GM18502 (cell line): Measurements from ENCODE around the gene NIPSNAP3A.
A peak's percentile ranks its signal among the peaks of the same experiment; 100 is the strongest.

Experiments
- ATAC-seq: cut with Tn5 transposase; IDR thresholded peaks from one replicate; pipeline ENCODE4 v1.9.1; 2021; ENCODE audit warnings: mild to moderate bottlenecking; ENCODE audit not compliant: unreplicated experiment, poor library complexity

NIPSNAP3A gene

DNA sequence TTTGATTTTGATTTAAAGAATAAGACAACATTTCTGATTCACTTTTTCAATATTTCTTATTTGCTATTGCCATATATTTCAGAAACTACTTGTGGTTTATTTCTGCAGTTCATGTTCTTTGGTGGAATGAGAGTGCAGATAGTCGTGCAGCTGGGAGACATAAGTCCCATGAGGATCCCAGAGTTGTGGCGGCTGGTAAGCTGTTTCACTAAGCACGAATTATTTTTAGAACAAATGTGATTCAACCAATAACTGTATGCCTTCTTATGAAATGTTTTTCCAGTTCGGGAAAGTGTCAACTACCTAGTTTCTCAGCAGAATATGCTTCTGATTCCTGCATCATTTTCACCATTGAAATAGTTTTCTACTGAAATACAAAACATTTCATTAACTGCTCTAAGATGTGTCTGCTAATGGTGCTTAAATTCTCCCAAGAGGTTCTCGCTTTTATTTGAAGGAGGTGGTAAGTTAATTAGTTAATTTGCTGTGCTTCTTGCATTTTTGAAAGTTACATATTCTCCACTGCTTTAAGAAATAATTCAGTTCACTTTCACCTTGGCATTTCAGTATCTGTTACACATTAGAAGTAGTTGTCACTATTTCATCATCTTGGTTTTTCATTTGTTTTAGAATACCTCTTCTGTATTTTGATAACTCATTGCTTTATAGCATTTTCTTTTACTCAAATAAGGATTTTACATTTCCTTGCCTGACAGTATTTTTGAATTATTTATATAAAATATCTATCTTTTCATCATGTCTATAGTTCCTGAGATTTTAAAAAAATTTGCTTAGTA is 25.4 kb downstream of the NIPSNAP3A start:
- ATAC-seq = peak; percentile 26

DNA sequence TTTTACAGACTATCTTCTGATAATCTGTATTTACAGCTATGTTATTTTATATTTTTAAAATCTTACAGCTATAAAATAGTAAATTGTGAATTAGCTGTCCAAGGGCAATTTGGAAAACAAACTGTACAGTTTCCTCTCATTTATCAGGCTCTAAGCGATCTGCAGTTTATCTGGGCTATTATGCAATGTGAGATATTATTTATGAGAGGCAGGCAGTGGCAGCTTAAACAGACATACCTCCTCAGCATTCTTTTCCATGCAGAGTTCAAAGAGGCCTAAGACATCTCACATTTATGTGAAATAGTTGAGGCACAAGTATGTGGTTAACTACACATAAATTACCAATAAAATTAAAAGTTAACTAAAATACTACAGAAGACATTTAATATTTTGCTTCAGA is 26.6 kb downstream of the NIPSNAP3A start:
- no peak for ATAC-seq

DNA sequence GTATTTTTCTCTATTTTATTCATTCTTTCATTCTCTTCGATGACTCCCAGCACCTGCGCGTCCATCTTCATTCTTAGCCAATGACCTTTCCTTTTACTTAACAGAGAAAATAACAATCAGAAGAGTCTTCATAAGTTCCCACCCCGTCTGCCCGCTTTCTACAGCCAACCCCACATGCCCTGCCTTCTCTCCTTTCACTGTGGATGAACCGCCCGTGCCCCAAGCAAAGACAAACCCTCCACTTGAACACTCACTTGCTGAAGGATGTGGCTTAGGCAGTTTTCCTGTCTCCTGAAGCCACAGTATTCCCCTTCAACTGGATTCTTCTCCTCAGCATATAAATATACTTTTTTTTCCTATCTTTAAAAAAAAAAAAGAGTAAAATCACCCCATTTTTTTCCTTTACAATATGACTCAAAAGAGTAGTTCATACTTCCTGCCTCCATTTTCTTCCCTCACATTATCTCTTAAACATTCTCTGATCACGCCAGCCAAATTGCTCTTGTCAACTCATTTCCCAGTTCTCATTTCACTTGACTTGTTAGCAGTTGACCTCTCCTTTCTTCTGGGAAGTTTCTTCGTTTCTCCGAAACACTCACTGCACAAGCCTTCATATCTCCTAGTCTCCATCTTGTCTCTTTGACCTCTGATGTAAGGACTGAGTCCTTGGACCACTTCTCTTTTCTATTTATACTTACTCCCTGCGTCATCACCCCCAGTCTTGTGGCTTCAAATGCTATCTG is 27.5 kb downstream of the NIPSNAP3A start:
- ATAC-seq = peak; percentile 94

DNA sequence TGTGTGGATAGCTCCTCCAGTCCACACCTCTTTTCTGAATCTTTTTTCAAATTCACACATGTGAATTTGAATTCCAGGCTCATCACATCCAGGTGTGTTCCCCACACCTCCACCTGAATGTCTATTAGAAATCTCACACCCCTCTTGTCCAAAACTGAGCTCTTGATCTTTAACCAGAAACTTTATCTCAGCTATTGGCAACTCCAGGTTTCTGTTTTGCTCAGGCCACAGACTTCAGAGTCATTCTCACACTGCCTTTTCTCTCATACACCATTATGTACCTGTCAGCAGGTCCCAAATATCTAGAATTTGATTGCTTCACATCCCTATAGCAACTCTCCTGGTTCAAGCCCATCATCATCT is 28.1 kb downstream of the NIPSNAP3A start:
- peak; percentile 80 for ATAC-seq

DNA sequence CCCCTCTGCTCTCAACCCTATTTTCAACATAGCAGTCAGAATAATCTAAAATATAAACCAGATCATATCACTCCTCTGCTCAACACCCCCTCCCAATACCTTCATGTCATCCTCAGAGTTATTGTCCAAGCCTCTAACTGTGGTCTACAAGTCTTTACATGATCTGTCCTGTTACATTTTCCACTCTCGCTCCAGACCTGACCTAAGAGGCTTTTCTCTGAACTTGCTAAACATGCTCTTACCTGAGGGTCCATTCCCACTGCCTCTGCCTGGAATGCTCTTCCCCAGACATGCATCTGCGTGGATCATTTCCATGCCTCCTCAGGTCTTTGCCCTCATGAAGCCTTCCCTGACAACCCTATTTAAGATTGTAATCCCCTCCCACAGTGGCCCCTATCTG is 28.5 kb downstream of the NIPSNAP3A start:
- ATAC-seq = peak; percentile 4

DNA sequence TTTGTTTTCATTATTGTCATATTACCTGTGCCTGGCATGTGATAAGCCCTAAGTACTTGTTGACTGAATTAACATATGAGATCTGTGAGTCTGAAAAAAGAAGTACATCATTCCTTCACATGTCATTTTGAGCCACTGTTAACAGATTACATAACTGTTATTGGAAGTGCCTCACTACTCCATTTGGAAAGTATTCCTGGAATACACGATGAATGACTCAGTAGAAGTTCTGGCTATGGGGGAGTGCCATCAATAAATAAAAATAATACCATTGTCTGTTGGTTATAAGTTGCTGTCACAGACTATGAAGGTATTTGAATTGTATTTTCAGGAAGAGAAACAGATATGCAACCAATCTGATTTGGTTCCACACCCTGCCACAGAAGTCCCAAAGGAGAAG is 29.3 kb downstream of the NIPSNAP3A start:
- ATAC-seq = no peak

DNA sequence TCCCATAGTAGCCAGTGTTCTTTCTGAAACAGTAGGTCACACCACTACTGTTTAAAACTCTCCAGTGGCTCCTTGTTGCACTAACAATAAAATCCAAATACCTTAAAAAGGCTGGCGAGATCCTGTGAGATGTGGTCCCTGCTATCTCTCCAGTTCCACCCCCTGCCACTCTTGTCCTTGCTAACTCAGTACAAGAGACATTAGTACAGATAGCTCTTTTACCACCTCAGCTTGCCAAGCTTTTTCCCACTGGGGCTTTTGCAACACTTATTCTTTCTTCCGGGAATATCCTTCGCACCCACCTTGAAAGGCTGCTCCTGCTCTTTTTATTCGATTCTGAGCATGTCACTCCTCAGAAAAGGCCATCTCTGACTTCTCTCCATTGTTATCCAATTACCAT is 31.3 kb downstream of the NIPSNAP3A start:
- no peak for ATAC-seq

DNA sequence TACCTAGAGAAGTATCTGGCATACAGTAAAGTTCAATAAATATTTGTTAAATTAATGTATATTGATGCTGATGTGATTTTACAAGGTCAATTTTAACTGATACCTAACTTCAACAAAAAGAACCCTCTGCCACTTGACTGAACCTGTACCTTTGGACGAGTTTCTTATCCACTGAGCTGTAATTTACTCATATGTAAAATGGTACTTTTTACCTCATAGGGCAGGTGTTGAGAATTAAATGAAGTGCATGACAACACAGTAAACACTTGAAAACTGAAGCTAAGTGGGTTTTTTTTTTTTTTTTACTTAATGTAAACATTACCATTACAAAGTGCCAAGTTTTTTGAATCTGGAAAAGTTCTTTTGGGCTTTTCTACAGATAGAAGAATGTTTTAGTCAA is 31.9 kb downstream of the NIPSNAP3A start:
- no peak for ATAC-seq

DNA sequence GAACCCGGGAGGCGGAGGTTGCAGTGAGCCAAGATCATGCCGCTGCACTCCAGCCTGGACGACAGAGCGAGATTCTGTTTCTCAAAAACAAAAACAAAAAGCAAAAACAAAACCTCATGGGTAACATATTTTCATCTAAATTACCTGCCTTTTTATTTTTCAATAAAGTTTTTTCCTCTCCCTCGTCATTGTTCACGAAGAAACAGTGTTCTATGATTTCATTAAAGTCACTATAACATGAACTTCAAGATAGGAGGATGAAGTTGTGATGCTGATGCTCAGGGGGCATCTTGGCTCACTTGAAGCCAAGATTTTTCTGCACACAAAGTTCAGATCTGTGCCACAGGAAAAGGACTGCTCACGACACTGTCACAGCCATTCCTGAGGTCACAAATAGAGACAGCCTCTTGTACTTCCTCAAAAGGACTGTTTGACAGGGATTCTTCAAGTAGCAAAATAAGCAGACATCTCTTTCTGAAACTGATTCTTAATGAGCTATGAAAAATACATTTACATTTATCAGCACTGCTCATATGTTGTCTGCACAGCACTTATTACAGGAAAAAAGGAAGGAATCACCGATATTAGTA is 32.6 kb downstream of the NIPSNAP3A start:
- ATAC-seq = no peak

DNA sequence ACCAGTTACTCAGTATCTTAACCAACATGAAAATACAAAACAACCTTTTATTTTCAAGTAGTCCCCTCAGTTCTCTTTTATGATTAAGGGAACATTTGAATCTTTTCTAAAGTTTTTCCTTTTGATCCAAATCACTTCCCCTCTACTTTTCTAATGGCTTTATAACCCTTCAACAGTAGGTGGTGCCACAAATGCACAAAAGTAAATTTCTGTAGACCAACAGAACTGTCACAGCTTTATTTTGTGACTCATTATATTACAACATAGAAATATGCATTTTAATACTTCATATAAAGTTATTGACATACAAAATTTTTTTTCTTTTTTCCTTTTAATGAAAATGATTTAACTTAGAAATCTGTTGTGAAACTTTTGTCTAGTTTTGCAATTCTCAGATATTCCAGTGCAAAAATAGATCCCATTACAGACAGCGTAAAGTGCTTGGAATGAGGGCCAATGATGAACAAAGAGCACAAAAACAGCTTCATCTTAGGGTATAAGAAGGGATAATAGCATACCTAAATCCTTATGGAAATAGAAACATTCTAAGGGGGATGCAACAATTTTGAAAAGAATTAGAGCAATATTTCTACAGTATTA is 33.4 kb downstream of the NIPSNAP3A start:
- peak; percentile 58 for ATAC-seq

DNA sequence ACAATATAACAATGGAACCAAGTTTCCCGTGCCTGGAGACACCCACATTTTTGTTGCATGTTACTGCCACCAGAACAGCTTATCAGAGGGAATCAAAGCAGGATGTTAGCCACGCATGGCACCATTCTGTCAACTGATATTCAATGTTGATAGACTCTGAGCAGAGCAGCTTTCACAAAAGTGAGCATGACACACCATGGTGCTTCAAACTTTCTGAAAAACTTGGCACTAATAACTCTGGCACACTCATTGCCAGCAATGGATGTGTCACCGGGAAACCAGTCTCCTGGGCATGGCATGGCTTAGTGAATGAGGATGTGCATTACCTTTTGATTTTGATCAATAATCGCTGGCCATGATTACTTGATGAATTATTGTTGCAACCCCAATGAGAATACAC is 36.1 kb downstream of the NIPSNAP3A start:
- no peak for ATAC-seq

DNA sequence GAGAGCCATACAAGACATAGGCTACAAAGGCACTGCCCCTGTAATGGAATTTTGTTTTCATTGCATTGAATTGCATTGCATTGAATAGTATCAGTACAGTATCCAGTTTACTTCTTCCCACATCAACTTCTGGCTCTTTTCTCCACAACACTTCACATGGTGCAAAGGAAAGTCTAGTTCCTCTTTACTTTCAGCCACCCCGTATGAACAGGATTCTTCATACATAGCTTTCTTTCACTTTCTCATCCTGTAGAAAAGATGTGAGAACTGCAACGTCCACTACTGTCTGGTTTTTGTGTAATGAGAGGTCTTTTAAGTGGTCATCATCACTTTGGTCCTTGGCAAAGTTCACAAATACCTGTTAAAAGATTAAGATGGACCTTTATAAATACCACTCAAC is 36.6 kb downstream of the NIPSNAP3A start:
- ATAC-seq = peak; percentile 83

DNA sequence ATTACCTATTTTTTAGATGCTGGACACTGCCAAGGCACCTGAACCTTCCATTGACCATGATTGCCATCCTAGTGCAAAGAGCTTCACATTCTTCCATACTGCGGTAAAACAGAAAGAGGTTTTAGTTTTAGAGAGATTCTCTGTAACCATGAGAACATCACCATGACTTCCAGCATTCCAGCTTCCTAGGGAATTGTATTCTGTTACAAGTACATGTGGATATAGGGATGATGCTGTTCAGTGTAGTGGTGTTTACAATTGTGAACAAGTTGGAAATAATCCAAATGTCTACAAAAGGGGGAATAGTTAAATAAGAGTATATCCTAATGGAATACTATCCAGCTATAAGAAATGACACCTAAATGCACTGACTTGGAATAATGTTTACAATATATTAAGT is 38.8 kb downstream of the NIPSNAP3A start:
- no peak for ATAC-seq

DNA sequence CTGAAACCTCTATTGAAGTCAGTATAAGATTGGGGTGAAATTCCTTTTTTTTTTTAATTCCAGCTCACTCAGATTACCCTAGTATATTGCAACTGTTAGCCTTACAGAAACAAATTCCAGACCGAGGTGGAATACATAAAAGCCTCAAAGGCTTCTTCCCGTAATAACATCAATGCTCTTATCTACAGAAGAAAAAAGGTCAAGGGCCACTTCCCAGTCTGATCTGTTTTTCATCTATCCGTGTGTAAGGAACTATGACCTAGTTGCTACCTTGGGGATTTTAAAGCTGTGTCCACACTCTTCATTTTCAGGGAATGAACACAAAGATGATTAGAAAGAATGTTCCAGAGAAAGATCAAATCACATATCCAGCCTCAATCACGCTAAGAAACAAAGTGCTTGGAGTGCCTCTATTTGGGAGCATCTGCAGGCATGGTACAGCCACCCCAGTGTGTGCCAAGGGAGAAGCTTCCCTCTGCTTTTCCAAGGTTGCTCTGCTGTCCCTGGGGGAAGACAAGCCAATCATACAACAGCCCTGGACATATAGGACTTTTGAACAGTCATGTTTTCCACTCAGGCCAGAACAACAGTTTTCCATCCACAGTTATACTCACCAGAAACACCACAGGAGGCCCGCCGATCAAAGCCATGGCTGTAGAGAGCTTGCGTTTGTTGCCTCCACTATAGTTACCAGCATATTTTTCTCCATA is 40.0 kb downstream of the NIPSNAP3A start:
- ATAC-seq = no peak

DNA sequence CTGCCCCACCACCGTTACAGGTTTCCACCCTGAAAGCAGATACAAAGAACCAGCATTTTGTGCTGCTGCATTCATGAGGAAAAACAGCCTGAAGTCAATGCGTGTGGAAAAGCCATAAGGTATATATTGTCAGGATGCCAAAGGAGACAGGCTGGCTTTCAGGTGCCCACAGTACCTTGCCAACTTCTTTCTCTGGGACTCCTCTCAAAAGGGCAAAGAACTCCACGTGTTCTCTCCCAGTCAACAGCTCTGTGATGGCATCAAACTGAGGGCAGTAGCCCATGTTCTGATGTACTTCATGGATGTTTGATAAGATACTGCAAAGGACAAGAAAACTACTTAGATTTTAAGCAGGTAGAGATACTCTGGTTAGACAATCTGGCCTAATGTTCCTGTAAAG is 40.8 kb downstream of the NIPSNAP3A start:
- no peak for ATAC-seq

DNA sequence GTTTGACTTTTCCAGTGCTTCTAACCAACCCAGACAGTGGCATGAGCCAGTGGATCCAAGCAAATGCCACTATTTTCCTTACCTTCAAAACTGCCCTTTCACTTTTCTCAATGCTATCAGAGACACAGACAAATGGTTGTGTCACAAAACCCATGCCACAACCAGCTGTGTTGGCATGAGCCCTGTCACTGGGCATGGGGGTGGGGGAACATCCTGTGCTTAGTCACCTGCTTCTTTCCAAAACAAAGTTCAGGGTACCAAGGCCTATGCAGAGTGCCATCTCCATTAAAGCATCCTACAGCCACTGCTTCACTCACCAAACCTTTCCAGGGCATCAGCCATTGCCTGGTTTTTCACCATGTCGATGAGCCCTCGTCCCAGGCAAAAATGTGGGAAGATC is 46.6 kb downstream of the NIPSNAP3A start:
- ATAC-seq = no peak

DNA sequence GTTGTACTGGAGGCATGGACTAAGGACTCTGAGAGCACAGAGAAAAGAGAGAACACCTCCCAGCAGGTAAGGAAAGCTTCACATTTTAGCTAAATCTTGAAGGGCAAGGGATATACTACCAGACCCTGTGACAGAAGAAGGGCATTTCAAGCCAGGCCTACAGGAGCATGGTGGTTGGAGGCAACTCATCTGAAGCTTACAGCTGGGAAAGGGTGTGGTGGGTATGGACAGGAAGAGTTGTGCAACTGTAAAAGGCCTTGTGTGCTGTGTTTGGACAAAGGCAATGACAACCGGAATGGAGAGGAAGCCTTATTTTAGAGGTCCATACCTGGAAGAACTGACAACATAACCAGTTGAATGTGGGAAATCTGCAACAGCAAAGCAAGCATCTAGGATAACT is 47.6 kb downstream of the NIPSNAP3A start:
- ATAC-seq = no peak

DNA sequence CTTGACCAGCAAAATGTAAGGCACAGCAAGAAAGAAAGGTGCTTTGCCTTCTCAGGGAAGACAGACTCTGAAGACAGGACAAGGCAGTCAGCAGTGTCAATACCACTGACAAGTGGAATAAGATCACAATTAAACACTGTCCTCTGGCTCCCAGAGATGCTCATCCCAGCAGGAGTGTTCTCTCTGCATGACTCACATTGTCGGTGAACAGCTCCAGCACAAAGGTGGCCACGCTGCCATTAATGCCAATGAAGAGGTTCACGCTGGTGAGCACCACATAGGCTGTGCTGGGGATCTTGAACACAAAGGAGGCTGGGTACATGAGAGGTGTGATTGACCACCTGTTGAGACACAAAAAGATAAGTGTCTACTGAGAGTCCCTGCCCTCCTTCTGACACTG is 48.4 kb downstream of the NIPSNAP3A start:
- ATAC-seq = no peak

DNA sequence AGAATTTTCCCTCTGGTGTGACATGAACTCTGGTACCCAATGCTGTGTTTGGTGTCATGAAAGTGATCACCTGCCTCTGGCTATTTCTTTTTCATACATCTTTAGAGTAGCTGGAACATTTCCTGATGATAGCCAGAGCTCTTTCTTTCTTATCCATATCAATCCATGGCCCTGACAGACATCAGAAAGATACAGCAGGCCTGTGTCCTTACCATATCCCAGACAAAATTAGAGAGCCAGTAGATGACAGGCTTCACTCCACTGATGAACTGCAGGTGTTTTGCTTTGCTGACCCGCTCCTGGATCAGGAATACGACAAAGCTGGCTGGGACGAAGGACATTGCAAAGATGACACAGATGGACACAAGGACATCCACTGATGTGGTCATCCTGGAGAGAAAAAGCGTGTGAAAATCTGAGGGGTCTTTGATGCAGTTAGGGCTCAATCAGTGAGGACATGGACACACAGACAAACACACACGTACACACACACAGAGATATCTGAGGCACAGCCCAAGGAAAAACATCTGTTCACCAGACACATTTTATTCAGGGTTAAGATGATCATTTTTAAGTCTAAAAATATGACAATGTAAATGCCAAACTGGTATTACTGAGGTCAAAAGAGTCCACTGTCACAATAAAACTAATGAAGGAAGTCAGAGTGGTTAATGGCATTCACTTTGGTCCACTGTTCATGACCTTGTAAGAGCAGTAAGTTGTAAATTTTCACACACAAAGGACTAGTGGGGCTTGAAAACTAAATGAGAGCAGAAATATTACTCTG is 50.9 kb downstream of the NIPSNAP3A start:
- no peak for ATAC-seq
